Activated naive CD8-positive, alpha-beta T cell treated with anti-CD3 and anti-CD28 coated beads, Interleukin-2, amount 10 ng/mL, durations not matched to agents 7 days and 5 days (primary cell): Measurements from ENCODE around the gene RGS12. TPM values are rescaled to one million over a fixed set of nuclear protein-coding genes. Genes with fewer than 3 reads are reported as not detected.

ENCODE experiments used
- ATAC-seq: fragments of 150-1000 bp; cut with Tn5 transposase; one replicate; pipeline ENCODE4 v1.10.0; 2021; ENCODE audit warnings: low read depth, moderate library complexity
- POLR2A ChIA-PET: fragments of 350-600 bp; sonication (Branson Sonifier 250); formaldehyde crosslinking; loops from one replicate; lab custom pipeline; 2021; ENCODE audit warnings: antibody characterized with exemption; lab: Charles Lee
- DNase-seq: peaks from one replicate; pipeline ENCODE4 v3.0.0; 2021
- H3K27ac Mint-ChIP-seq: one replicate; pipeline ENCODE4 v1.8.0; 2022; ENCODE audit warnings: mild to moderate bottlenecking, mixed read lengths
- H3K27me3 Mint-ChIP-seq: one replicate; pipeline ENCODE4 v1.8.0; 2022; ENCODE audit warnings: mild to moderate bottlenecking, moderate library complexity, mixed read lengths
- H3K36me3 Mint-ChIP-seq: one replicate; pipeline ENCODE4 v1.8.0; 2021; ENCODE audit warnings: mild to moderate bottlenecking, mixed read lengths
- H3K4me1 Mint-ChIP-seq: one replicate; pipeline ENCODE4 v1.8.0; 2021; ENCODE audit warnings: mixed read lengths
- H3K4me3 Mint-ChIP-seq: one replicate; pipeline ENCODE4 v1.8.0; 2022; ENCODE audit warnings: mild to moderate bottlenecking, moderate library complexity, mixed read lengths
- H3K9me3 Mint-ChIP-seq: one replicate; pipeline ENCODE4 v1.8.0; 2021; ENCODE audit warnings: mixed read lengths
- total RNA-seq, 2 experiments: library from RNA; stranded (reverse); gene quantifications; one replicate each; pipeline ENCODE4 v1.2.3, GENCODE V29; 2021

Gene RGS12
- total RNA-seq, 2 experiments from 2014 or later: 5.0 to 5.3 TPM

DNA sequence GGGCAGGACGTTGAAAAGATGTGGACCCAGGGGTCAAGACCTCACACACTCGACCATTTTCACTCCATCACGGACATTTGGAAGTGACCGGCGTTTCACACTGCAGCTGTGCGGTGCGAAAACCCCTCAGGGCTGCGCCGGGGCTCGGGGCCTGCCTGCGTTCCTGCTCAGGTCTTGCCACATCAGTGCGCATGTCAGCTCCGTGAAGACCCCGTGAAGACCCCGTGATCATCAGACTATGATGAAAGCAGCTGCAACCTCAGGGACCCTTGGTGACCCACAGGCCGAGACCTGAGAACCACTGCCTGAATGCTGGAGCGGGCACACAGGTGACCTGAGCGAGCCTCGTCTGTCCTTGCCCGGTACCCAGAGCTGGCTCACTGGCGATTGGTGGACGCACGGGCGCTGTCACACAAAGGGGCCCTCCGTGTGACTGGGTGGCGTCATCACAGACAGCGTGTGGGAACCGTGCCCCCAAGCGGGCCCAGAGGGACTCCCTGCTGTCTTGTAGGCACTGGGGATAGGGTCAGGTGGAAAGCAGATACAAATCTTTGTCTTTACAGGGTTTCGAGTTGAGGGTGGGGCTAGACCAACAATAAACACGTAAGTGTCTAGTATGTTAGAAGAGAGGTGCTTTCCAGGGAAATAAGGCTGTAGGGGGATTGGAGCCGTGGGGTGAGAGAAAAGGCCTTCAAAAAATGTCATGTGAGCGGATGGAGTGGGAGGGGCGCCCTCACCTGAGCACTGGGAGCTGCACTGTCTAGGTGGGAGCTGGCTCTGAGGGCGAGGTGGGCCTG, 31.2 kb upstream of the RGS12 start:
- POLR2A ChIA-PET: no interaction called here
- no peaks in the 10 kb centered on the region for H3K36me3 Mint-ChIP-seq
- no peaks in the 10 kb centered on the region for H3K4me1 Mint-ChIP-seq
- DNase-seq (no peak), ATAC-seq (no peak)
- no peaks in the 10 kb centered on the region for H3K27me3 Mint-ChIP-seq
- no peak overlapping the region for H3K27ac Mint-ChIP-seq
- H3K4me3 Mint-ChIP-seq: no peak overlapping the region
- H3K9me3 Mint-ChIP-seq: no peaks in the 10 kb centered on the region

DNA sequence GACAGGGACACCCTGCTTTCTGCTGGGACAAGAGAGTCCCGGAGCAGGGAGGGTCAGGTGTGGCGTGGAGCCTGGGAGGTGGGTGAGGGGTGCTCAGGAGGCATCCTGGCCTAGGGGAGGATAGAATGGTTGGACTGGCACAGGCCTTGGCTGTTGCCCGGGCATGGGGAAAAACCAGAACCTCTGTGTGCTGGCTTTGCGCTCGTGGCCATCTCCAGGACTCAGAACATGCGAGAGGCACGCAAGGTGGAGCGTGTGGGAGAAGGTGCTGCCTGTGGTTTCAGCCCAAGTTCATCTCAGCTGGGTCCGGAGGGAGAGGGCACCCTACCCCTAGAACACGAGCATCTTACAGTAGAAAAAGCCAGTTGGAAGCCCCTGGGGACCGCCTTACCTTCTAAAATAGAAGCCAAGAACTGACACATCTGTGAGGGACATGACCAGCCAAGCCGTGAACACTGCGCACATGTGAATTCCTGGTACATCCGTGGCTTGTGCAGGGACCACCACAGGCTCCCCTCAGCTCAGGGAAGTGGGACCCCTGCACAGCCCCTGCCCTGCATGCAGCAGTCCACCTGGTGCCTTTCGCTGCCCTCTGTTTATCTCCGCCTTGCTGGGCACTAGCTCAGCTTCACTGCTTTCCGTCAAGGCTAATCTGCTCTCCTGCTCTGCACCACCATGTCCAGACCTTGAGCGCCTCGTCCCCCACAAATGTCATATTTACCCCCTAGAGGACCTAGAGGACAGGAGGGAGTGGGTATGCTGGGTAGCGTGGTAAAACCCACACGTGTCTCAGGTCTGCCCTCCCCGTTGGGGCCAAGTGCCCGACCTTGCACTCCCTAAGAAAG, 30.4 kb upstream of the RGS12 start:
- ATAC-seq: no peak
- POLR2A ChIA-PET: no interaction called here

GRCh38 chr4:3263053-3263875, 29.6 kb upstream of the RGS12 start:
- Mint-ChIP-seq H3K36me3 (no peaks in the 10 kb centered on the region), H3K4me1 (no peaks in the 10 kb centered on the region)
- no peak for DNase-seq

More for the DNA sequence above, 30.4 kb upstream of the RGS12 start:
- no peaks in the 10 kb centered on the region for H3K36me3 Mint-ChIP-seq
- DNase-seq: no peak
- H3K9me3 Mint-ChIP-seq: no peaks in the 10 kb centered on the region
- no peaks in the 10 kb centered on the region for H3K4me1 Mint-ChIP-seq
- no peaks in the 10 kb centered on the region for H3K27me3 Mint-ChIP-seq
- H3K27ac Mint-ChIP-seq: no peak overlapping the region
- H3K4me3 Mint-ChIP-seq: no peak overlapping the region

DNA sequence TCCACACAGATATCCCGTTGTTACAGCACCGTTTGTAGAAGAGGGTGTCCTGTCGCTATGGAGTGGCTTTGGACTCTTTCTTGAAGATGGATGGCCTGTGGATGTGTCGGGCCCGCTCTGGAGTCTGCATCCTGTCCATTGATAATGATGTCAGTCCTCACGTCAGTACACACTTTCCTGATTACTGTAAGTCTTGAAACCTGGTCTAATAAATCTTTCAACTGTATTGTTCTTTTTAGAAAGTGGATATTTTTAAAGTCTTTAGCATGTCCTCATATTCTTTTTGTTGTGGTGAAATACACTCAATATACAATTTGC, 29.0 kb upstream of the RGS12 start:
- Mint-ChIP-seq H3K4me1 (no peaks in the 10 kb centered on the region), H3K4me3 (no peak overlapping the region), H3K27me3 (no peaks in the 10 kb centered on the region), H3K27ac (no peak overlapping the region), H3K36me3 (no peaks in the 10 kb centered on the region), H3K9me3 (no peaks in the 10 kb centered on the region)
- DNase-seq: no peak
- no peak for ATAC-seq
- POLR2A ChIA-PET: no interaction called here

More at GRCh38 chr4:3263053-3263875, 29.6 kb upstream of the RGS12 start:
- no peak overlapping the region for H3K4me3 Mint-ChIP-seq
- no peak for ATAC-seq
- POLR2A ChIA-PET: no interaction called here
- H3K9me3 Mint-ChIP-seq: no peaks in the 10 kb centered on the region
- H3K27me3 Mint-ChIP-seq: no peaks in the 10 kb centered on the region
- no peak overlapping the region for H3K27ac Mint-ChIP-seq

DNA sequence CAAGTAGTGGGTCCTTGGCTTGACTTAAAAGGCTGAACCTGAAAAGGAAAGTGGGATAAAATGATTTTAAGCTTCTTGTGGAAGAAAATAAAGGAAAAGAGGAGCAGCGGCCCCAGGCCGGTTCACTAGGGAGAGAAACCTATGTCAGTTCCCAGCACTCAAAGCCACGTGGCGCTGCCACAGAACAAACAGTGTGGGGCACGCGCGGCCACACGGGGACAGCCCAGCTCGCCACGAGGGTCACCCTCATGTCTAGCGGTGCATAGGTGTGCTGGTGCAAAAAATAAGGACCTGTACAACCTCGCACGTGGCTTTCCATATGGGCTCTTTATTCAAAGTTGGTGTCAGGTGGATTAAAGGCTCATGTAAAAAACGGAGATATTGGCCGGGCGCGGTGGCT, 26.7 kb upstream of the RGS12 start:
- no peaks in the 10 kb centered on the region for H3K36me3 Mint-ChIP-seq
- H3K4me1 Mint-ChIP-seq: no peaks in the 10 kb centered on the region
- no peaks in the 10 kb centered on the region for H3K9me3 Mint-ChIP-seq
- DNase-seq (no peak), ATAC-seq (no peak)
- no peaks in the 10 kb centered on the region for H3K27me3 Mint-ChIP-seq
- H3K4me3 Mint-ChIP-seq: no peak overlapping the region
- no peak overlapping the region for H3K27ac Mint-ChIP-seq
- POLR2A ChIA-PET: no interaction called here

- no peak for DNase-seq
- Mint-ChIP-seq H3K27ac (no peak overlapping the region), H3K27me3 (peaks cover 3% of the 10 kb centered on the region), H3K9me3 (no peaks in the 10 kb centered on the region), H3K4me1 (no peaks in the 10 kb centered on the region), H3K36me3 (no peaks in the 10 kb centered on the region), H3K4me3 (no peak overlapping the region)
- POLR2A ChIA-PET: no interaction called here
- ATAC-seq: no peak
These were observed 25.0 kb upstream of the RGS12 start for GRCh38 chr4:3267576-3268394.

DNA sequence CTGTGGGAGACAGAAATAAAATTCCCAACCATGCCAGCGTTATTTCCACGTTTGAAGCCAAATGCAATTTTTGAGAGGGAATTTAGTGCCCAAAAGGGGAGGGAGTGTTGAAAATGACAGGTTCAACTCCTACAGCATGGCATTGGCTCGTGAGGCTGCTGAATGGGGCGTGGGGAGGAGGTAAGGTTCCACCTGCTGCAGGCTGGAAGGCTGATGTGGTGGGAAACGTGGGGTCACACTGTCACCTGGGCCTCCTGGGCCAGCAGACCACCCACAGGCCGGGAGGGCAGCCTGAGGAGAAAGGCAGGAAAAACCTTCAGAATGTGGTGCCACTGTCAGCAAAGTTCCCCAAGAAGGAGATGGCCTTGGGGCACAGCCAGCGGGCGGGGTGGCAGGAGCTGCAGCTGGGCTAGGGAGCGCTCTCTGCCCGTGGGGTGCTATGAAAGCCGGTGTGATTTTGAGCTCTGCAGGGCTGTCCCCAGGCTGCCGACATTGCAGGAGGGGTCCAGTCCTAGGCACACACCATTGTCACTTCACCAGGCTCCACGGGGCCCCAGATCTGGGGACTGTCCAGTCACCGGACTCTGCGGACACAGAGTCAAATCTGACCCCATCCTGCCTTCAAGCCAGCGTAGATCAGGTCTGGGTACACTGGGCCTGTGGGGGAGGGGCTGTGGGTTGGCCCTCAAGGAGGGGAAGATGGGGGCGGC, 24.3 kb upstream of the RGS12 start:
- Mint-ChIP-seq H3K9me3 (no peaks in the 10 kb centered on the region), H3K4me1 (no peaks in the 10 kb centered on the region), H3K4me3 (no peak overlapping the region), H3K36me3 (no peaks in the 10 kb centered on the region), H3K27ac (no peak overlapping the region), H3K27me3 (peaks cover 7% of the 10 kb centered on the region)
- no peak for DNase-seq
- no peak for ATAC-seq
- POLR2A ChIA-PET: no interaction called here

DNA sequence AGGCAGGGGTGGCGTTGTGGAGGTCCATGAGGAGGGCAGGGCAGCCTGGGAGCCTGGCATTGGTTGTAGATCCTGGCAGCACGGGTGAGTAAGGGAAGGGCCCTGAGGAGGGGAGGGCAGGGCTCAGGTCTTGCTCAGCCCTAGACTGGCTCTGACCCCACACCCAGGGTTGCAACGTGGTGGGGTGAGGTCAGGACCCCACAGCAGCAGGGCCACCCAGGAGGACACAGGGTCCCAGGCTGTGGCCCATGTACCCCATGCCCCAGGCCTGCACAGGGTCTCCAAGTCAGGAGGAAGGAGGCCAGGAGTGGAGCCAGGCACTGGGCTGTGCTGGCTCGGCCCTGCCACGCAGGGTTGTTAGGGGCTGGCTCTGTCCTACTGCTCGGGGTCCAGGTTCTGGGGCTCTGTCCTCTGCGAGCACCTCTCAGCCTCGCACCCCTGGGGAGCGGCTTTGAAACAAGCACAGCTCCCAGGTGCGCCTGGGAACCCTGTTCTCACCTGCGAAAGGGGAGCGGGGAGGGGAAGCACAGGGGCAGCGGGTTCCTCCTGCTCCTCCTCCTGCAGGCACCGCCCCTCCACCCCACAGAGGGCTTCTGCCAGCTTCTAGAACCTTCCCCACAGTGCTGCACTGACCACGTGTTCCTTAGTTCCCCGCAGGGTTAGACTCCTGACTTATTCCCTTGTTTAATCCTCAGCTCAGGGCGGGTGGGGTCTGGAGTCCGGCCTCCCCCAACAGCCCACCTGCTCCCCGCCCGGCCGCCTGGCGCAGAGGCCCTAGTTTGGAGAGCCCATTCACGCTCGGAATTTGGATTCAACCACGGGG, 23.5 kb upstream of the RGS12 start:
- POLR2A ChIA-PET: no interaction called here
- DNase-seq (no peak), ATAC-seq (no peak)
- no peaks in the 10 kb centered on the region for H3K36me3 Mint-ChIP-seq
- H3K4me1 Mint-ChIP-seq: no peaks in the 10 kb centered on the region
- H3K27ac Mint-ChIP-seq: no peak overlapping the region
- H3K4me3 Mint-ChIP-seq: no peak overlapping the region
- no peaks in the 10 kb centered on the region for H3K9me3 Mint-ChIP-seq
- H3K27me3 Mint-ChIP-seq: peaks cover 9% of the 10 kb centered on the region

DNA sequence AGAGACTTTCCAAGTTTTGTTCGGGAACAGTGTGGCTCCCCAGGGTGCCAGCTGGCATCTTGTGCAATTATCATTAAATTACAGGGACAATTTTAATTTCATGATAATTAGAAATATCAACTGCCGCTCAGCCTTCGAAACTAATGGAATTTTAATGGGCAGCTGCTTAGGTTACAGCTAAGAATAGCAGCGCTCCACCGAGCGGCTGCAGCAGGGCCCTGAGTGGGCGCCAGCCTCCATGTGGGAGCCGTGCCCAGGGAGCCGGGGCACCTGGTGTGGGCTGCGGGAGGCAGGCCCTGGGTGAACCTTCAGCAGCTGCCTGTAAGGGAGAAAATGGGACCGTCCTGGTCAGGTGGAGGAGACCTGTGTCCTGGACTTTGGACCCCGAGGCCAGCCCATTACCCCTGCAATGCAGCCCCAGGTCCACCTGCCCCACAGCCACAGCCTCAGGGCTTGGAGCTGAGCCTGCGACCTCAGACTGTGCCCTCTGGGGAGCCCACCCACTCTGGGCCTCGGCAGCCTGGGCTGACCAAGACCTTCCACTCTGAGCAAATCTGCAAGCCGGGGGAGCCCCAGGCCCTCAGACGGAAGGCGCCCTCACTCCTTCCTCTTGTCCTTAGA, 22.7 kb upstream of the RGS12 start:
- Mint-ChIP-seq H3K36me3 (no peaks in the 10 kb centered on the region), H3K4me3 (no peak overlapping the region), H3K27me3 (peaks cover 12% of the 10 kb centered on the region), H3K9me3 (no peaks in the 10 kb centered on the region), H3K4me1 (no peaks in the 10 kb centered on the region), H3K27ac (no peak overlapping the region)
- no peak for ATAC-seq
- DNase-seq: no peak
- POLR2A ChIA-PET: no interaction called here

GRCh38 chr4:3271131-3271530, 21.7 kb upstream of the RGS12 start:
- POLR2A ChIA-PET: no interaction called here

DNA sequence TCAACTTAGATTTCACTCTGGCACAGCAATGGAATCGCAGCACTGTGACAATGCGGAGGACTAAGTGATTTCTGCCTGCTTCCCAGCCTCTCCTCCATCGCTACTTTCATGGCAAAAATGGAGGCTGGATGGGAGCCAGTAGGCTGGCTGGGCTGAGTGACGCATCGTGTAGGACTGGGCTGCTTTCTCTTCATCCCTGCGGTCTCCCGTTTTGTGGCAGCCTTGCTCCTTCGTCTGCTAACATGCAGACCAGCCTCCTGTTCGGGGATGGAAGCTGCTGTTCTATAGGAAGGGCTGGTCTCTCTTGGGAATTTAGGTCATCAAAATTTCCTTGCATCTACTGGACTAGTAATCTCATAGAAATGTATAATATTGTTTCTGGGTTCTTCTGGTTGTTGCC, 15.8 kb upstream of the RGS12 start:
- Mint-ChIP-seq H3K27me3 (peaks cover 40% of the 10 kb centered on the region), H3K4me1 (no peaks in the 10 kb centered on the region), H3K9me3 (peaks cover 5% of the 10 kb centered on the region), H3K36me3 (peaks cover 2% of the 10 kb centered on the region), H3K4me3 (no peak overlapping the region), H3K27ac (no peak overlapping the region)
- POLR2A ChIA-PET: no interaction called here
- ATAC-seq (no peak), DNase-seq (no peak)

More at GRCh38 chr4:3271131-3271530, 21.7 kb upstream of the RGS12 start:
- Mint-ChIP-seq H3K9me3 (no peaks in the 10 kb centered on the region), H3K4me3 (no peak overlapping the region), H3K36me3 (no peaks in the 10 kb centered on the region), H3K4me1 (no peaks in the 10 kb centered on the region), H3K27me3 (peaks cover 19% of the 10 kb centered on the region), H3K27ac (no peak overlapping the region)
- no peak for DNase-seq
- no peak for ATAC-seq
